Nephron (organoid): ENCODE data around the gene OSBPL10.

ENCODE experiments used
- H3K27ac Mint-ChIP-seq, 3 experiments: 2 replicates each; pipeline ENCODE4 v1.8.0; 2020; ENCODE audit warnings: mixed read lengths in 3 of 3, mild to moderate bottlenecking in 2 of 3, moderate library complexity in 1 of 3
- H3K27me3 Mint-ChIP-seq: 2 replicates; pipeline ENCODE4 v1.8.0; 2021; ENCODE audit warnings: low read depth, mild to moderate bottlenecking, moderate library complexity, mixed read lengths
- H3K36me3 Mint-ChIP-seq: 2 replicates; pipeline ENCODE4 v1.8.0; 2020; ENCODE audit warnings: low read depth, mixed read lengths
- H3K4me1 Mint-ChIP-seq: 2 replicates; pipeline ENCODE4 v1.8.0; 2020; ENCODE audit warnings: mixed read lengths
- H3K4me3 Mint-ChIP-seq, 3 experiments: 2 replicates each; pipeline ENCODE4 v1.8.0; 2020; ENCODE audit warnings: mild to moderate bottlenecking in 3 of 3, mixed read lengths in 3 of 3, moderate library complexity in 2 of 3
- H3K9me3 Mint-ChIP-seq: 2 replicates; pipeline ENCODE4 v1.8.0; 2020; ENCODE audit warnings: mixed read lengths
- TF ChIP-seq, protein P1 (sequence below), 3 experiments: fragments of 200-600 bp; sonication (generic); IDR thresholded peaks; one replicate each; pipeline ENCODE4 v1.5.0; 2021; ENCODE audit warnings: antibody characterized with exemption in 3 of 3; ENCODE audit not compliant: unreplicated experiment in 3 of 3

OSBPL10 gene

GRCh38 chr3:31800436-31800835, 180.6 kb downstream of the OSBPL10 start:
- no peaks in the 10 kb centered on the region for H3K27me3 Mint-ChIP-seq
- no peaks in the 10 kb centered on the region for H3K4me1 Mint-ChIP-seq
- TF ChIP-seq, protein P1, sequence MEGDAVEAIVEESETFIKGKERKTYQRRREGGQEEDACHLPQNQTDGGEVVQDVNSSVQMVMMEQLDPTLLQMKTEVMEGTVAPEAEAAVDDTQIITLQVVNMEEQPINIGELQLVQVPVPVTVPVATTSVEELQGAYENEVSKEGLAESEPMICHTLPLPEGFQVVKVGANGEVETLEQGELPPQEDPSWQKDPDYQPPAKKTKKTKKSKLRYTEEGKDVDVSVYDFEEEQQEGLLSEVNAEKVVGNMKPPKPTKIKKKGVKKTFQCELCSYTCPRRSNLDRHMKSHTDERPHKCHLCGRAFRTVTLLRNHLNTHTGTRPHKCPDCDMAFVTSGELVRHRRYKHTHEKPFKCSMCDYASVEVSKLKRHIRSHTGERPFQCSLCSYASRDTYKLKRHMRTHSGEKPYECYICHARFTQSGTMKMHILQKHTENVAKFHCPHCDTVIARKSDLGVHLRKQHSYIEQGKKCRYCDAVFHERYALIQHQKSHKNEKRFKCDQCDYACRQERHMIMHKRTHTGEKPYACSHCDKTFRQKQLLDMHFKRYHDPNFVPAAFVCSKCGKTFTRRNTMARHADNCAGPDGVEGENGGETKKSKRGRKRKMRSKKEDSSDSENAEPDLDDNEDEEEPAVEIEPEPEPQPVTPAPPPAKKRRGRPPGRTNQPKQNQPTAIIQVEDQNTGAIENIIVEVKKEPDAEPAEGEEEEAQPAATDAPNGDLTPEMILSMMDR (IDR thresholded peaks at IDR 0.05; ENCODE audit: unreplicated experiment in 3 of 3), result no peak
- no peaks in the 10 kb centered on the region for H3K36me3 Mint-ChIP-seq
- H3K27ac Mint-ChIP-seq, result no peak overlapping the region
- H3K4me3 Mint-ChIP-seq, result no peak overlapping the region
- no peaks in the 10 kb centered on the region for H3K9me3 Mint-ChIP-seq

- H3K36me3 Mint-ChIP-seq, result peaks cover 4% of the 10 kb centered on the region
- no peaks in the 10 kb centered on the region for H3K9me3 Mint-ChIP-seq
Observed at GRCh38 chr3:31798840-31799239, 182.2 kb downstream of the OSBPL10 start.

DNA sequence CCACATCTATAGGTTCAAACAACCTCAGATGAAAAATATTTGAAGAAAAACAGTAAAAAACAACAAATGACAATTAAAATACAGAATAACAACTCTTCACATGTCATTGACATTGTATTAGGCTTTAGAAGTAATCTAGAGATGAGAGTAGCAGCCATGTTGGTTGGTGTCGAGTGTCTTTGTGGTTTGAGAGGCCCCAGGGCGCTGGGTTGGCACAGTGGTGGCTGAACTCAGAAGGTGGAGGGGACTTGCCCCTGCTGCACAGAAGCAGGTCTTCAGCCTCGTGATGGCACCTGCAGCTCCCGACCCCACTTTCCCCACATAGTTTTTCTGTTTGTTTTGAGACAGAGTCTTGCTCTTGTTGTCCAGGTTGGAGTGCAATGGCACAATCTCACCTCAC, 187.2 kb downstream of the OSBPL10 start:
- TF ChIP-seq, protein P1 (IDR thresholded peaks at IDR 0.05; ENCODE audit: unreplicated experiment in 3 of 3), result no peak
- Mint-ChIP-seq H3K9me3 (no peaks in the 10 kb centered on the region), H3K4me1 (peaks cover 35% of the 10 kb centered on the region), H3K27ac (no peak overlapping the region), H3K4me3 (no peak overlapping the region), H3K27me3 (no peaks in the 10 kb centered on the region), H3K36me3 (peaks cover 4% of the 10 kb centered on the region)

More at GRCh38 chr3:31798840-31799239, 182.2 kb downstream of the OSBPL10 start:
- no peaks in the 10 kb centered on the region for H3K27me3 Mint-ChIP-seq
- TF ChIP-seq, protein P1 (IDR thresholded peaks at IDR 0.05; ENCODE audit: unreplicated experiment in 3 of 3), result no peak
- no peak overlapping the region for H3K4me3 Mint-ChIP-seq
- no peak overlapping the region for H3K27ac Mint-ChIP-seq
- H3K4me1 Mint-ChIP-seq, result no peaks in the 10 kb centered on the region

GRCh38 chr3:31791090-31791430, 190.0 kb downstream of the OSBPL10 start:
- Mint-ChIP-seq H3K4me1 (peaks cover 35% of the 10 kb centered on the region), H3K27ac (peak overlapping the region; percentile 11 to 82 (median 52)), H3K9me3 (no peaks in the 10 kb centered on the region), H3K27me3 (no peaks in the 10 kb centered on the region), H3K36me3 (peaks cover 4% of the 10 kb centered on the region), H3K4me3 (peak overlapping the region in 1 of 3 experiments; percentile 45)
- TF ChIP-seq, protein P1 (IDR thresholded peaks at IDR 0.05; ENCODE audit: unreplicated experiment in 3 of 3), result no peak

GRCh38 chr3:31790193-31791089, 190.6 kb downstream of the OSBPL10 start:
- Mint-ChIP-seq H3K36me3 (peaks cover 4% of the 10 kb centered on the region), H3K9me3 (no peaks in the 10 kb centered on the region)

More at GRCh38 chr3:31790193-31791089, 190.6 kb downstream of the OSBPL10 start:
- Mint-ChIP-seq H3K4me3 (no peak overlapping the region), H3K27me3 (no peaks in the 10 kb centered on the region), H3K27ac (peak overlapping the region; percentile 11 to 82 (median 44)), H3K4me1 (peaks cover 35% of the 10 kb centered on the region)
- TF ChIP-seq, protein P1 (IDR thresholded peaks at IDR 0.05; ENCODE audit: unreplicated experiment in 3 of 3), result no peak
